ENCODE data around the gene IST1.

IST1 gene

DNA sequence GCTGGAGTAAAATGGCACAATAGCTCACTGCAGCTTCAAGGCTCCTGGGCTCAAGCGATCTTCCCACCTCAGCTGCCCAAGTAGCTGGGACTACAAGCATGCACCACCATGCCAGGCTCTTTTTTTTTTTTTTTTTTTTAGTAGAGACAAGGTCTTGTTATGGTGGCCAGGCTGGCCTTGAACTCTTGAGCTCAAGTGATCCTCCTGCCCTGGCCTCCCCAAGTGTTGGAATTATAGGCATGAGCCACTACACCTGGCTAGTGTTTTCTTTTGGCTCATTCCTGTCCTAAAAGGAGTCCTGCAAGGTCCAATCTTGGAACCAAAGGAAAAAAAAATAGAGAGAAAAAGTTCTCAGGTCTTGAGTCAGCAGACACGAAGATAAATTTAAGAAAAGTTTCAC is 74.0 kb downstream of the IST1 start:
- DNase-seq, result no peak

DNA sequence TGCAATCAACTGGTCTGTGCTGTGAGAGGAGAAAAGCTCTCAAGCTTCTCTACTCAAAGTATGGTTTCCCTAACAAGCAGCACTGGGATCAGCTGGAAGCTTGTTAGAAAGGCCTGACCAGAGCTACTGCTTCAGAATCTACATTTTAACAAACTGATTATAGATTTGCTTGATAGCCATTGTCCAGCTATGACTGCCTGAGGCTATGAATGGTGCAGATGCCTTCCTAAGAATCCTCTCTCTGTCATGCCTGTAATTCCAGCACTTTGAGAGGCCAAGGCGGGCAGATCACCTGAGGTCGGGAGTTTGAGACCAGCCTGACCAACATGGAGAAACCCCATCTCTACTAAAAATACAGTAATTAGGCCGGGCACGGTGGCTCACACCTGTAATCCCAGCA is 76.2 kb downstream of the IST1 start:
- no peak for DNase-seq

DNA sequence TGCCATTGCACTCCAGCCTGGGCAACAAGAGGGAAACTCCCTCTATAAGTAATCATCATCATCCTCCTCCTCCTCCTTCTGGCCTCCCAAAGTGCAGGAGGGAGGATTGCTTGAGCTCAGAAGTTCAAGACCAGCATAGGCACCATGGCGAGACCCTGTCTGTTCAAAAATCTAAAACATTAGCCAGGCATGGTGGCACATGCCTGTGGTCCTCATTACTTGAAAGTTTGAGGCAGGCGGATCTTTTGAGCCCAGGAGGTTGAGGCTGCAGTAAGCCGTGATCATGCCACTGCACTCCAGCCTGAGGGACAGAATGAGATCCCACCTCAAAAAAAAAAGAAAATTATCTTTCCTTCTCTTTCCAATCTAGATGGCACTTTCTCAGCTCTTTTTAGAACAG is 77.0 kb downstream of the IST1 start:
- no peak for DNase-seq

DNA sequence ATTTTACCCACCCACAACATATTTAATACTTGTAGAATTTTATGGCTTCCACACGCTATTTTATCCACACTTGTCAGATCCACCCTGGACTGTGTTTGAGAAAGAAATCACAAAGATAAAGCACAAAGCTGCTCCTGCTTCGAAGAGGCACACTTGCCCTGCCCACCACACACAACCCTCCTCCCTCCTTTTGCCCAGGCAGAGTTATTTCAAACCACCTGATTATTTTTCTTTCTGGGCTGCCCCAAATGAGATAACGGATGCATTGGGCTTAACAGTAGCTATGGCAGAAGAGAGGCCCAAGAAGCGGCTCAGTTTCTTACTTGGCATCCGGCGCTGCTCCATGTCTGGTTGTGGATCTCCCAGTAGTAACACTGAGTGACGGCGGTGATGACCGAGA is 77.7 kb downstream of the IST1 start:
- no peak for DNase-seq

DNA sequence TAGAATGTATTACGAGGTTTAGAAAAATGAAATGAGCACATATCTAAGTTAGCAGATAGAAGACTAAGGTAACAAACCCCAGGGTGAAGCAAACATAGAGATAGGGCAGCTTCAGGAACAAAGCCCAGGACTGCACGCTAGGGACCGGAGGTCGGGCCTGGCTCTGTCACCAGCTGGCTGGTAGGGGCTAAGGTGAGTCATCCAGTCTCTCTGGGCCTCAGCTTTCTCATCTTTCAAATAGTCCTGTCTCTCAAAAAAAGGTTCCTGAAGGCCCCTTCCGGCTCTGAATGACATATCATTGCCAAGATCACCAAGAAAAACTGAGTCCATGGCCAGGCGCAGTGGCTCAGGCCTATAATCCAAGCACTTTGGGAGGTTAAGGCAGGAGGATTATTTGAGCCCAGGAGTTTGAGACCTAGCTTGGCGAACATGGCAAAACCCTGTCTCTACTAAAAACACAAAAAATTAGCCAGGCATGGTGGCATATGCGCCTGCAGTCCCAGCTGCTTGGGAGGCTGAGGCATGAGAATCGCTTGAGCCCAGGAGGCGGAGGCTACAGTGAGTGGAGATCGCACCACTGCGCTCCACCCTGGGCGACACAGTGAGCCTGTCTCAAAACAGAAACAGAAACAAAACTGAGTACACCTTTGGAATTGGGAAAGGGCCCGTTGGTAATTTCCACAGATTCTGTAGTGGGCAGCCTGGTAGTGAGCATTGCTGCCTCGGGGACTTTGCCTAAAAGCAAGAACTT is 78.9 kb downstream of the IST1 start:
- no peak for DNase-seq

All from activated CD4-positive, alpha-beta T cell treated with anti-CD3 and anti-CD28 coated beads, Interleukin-2, Interleukin-6, amounts not matched to agents 100 ng/mL and 50 ng/mL, durations not matched to agents 16 hours and 8 hours (primary cell).